OCI-LY7 (cell line): ENCODE results near the gene TAF7.

ENCODE experiments used
- EZH2phosphoT487 ChIP-seq: fragments of 200-600 bp; sonication (generic); IDR thresholded peaks from 2 replicates; pipeline ENCODE4 v1.6.1; 2018; ENCODE audit warnings: low read depth, borderline replicate concordance, mild to moderate bottlenecking, mixed run types, antibody characterized with exemption, low read length, moderate library complexity, mixed read lengths
- TF ChIP-seq, protein P1 (sequence below): fragments of 200-600 bp; sonication (generic); conservative IDR thresholded peaks from 2 replicates; pipeline ENCODE4 v1.5.1; 2014; ENCODE audit warnings: mild to moderate bottlenecking, antibody characterized with exemption, low read length, moderate library complexity, mixed read lengths

DNA sequence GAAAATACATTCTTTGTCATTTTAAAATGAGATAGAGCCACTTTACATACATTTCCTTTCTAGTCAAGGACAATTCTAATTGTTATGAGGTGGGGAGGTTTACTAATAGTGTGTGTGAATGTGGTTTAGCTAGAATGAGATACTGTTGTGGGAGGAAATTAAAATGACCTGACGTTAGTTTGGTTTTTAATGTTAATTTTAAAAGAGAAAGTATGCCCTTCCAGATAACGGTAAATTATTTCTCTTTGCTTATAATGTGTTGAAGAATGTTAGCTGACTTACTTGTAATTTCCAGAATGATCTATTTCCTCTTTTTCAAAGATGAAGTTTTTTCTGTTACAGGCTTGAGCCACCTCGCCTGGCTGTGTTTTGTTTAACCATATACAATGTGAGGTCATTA lies 1.7 kb upstream of the TAF7 start:
- TF ChIP-seq EZH2phosphoT487 = no peak
- TF ChIP-seq, protein P1, sequence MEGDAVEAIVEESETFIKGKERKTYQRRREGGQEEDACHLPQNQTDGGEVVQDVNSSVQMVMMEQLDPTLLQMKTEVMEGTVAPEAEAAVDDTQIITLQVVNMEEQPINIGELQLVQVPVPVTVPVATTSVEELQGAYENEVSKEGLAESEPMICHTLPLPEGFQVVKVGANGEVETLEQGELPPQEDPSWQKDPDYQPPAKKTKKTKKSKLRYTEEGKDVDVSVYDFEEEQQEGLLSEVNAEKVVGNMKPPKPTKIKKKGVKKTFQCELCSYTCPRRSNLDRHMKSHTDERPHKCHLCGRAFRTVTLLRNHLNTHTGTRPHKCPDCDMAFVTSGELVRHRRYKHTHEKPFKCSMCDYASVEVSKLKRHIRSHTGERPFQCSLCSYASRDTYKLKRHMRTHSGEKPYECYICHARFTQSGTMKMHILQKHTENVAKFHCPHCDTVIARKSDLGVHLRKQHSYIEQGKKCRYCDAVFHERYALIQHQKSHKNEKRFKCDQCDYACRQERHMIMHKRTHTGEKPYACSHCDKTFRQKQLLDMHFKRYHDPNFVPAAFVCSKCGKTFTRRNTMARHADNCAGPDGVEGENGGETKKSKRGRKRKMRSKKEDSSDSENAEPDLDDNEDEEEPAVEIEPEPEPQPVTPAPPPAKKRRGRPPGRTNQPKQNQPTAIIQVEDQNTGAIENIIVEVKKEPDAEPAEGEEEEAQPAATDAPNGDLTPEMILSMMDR = no peak
